Measurements from ENCODE around the gene FGFR1OP2. TPM values are rescaled to one million over a fixed set of nuclear protein-coding genes. Genes with fewer than 3 reads are reported as not detected.
A peak's percentile ranks its signal among the peaks of the same experiment; 100 is the strongest.

FGFR1OP2 gene
- total RNA-seq, 1 experiment from 2014 or later: 30.4 TPM

DNA sequence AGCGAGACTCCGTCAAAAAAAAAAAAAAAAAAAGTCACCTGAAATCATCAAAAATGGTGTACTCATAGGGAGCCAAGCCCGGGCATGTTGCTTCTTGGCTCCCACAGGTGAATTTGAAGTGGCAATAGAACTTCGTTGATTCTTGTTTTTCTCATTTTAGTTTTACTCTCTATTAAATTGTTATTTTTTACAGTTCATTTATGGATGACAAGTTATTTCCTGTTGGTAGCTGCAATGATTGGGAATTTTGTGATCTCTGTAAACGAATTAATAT lies 74.6 kb downstream of the FGFR1OP2 start:
- no peak for DNase-seq
- Histone ChIP-seq H3K27me3 (no peaks in the 10 kb centered on the region), H3K4me3 (peak overlapping the region; percentile 75; the same call in 1 of the 2 replicates), H3K9me3 (no peaks in the 10 kb centered on the region), H3K36me3 (no peaks in the 10 kb centered on the region)

DNA sequence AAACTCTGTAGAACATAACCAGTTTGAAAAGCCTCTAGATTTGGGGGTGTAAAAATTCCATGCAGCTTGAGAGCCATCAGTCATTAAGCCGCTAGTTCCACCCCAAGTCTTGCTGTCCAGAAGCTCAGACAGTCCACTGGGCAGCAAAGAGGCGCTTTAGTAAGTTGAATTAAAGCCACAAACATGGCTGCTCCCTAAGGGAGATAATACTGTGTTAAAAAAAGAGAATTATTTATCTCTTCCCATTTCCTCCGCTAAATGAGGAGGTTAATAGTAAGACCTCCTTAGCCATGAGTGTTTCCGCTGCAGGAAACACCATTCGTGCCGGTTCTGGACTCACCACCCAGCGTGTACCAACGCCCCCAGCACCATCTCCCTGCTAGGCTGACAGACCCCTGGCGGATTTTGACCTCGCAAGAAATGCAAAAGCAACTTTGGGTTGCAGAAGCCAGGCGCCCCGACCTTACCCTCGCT lies 75.4 kb downstream of the FGFR1OP2 start:
- no peak for DNase-seq
- Histone ChIP-seq H3K27me3 (no peaks in the 10 kb centered on the region), H3K4me3 (peak overlapping the region; percentile 75), H3K9me3 (no peaks in the 10 kb centered on the region), H3K36me3 (no peaks in the 10 kb centered on the region)

DNA sequence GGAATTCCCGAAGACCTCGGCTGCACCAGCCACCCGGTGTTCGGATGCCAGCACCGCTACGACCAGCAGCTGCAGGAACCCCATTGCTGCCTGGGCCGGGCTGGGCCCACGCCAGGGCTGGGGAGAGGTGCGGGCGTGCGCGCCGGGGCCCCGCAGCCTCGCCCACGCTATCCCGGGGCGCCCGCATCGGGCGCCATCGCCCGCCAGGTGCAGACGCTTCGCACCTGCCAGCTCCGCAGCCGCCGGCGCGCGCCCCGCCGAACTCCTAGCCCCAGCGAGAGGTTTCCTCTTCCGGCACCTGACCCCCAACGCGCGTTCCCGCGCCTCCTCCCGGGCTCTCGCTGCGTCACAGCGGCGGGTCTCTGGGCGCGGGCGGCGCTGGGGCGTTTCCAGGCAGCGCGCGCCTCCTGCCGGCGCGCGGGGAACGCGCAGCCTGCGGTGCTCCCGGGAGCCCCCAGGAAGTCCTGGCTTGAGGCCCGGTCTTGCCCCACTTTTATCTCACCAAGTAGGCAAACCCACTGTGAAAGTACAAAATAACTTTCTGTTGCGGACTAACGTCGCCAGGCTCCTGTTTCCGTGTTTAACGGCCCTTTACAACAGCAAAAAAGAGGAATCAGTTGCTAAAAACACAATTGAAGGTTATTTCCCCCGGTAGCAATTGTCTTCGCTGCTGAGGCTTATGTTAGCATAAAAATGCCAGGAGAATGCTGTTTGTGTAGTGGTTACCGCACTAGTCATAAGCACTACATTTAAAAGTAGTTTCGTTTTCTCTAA lies 76.0 kb downstream of the FGFR1OP2 start, which contains the start of gene TM7SF3:
TSS of gene TM7SF3 (minus strand) at position 300 of the 774 bp plus-strand sequence. CDS start at position 84, 216 bp downstream.
- DNase-seq: peak; percentile 92
- Histone ChIP-seq H3K27me3 (no peaks in the 10 kb centered on the region), H3K9me3 (no peaks in the 10 kb centered on the region), H3K4me3 (peak within 1 kb of the TSS; percentile 75), H3K36me3 (no peaks in the 10 kb centered on the region)

DNA sequence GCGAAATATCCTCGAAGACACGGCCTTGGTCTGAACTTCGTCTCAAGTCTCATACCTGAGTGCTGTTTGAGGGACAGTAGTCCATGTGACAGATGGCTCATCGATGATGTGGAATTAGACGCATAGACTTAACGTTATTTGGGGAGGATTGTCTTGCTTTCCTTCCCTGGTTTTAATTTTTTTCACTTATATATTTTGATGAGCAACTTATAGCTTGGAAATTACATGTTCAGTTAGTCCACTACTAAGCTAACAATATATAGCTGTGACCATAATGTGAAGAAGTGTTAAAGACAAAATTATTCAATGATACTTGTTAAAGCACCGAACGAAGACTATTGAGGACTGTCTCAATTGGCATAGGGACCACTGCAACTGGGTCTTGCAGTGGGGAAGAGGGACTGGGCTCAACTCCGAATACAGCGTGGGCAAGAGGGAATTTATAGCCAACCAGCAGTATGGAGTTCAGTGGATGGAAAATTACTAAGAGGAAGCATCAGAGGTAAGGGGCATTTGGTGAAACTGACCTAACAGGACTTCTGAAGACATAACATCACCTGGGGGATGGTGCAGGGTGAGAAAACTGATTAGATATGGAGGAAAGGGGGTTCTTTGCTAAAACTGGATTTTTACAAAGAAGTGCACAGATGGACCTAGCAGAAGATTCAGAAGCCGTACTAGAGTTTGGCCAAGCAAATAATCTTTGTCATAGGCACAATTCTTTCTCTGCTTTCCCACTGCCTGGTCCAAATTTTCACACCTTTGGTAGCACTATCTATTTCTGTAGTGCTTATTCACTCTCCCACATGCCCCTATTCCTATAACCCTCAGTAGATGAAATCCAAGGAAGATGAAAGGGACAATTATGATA lies 76.8 kb downstream of the FGFR1OP2 start:
- no peaks in the 10 kb centered on the region for H3K27me3 ChIP-seq
- no peaks in the 10 kb centered on the region for H3K9me3 ChIP-seq
- H3K36me3 ChIP-seq: no peaks in the 10 kb centered on the region
- peak overlapping the region; percentile 75 for H3K4me3 ChIP-seq
- no peak for DNase-seq

DNA sequence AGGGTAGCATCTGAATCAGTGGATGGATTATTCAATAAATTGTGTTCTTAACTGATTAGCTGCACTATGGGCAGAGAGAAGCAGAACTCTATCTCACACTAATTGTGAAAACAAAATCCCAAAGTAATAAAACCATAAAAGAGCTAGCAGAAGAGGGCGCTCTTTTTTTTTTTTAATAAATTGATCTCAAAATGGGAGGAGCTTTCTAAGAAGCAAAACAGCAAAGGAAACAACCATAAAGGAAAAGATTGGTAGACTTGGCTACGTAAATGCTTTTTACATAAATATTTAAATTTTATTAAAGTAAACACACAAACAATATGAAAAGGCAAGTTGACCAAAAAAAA lies 77.4 kb downstream of the FGFR1OP2 start:
- no peak for DNase-seq
- Histone ChIP-seq H3K36me3 (no peaks in the 10 kb centered on the region), H3K9me3 (no peaks in the 10 kb centered on the region), H3K27me3 (no peaks in the 10 kb centered on the region), H3K4me3 (no peak overlapping the region)

Other genes starting within 250 kb of the FGFR1OP2 start
- gene ITPR2, start 105.3 kb upstream of the FGFR1OP2 start, total RNA-seq (2014; rRNA removed; shearing (Covaris generic); ENCODE audit: low replicate concordance): 3.6 and 4.6 TPM in 2 replicates
- gene INTS13, start 489 bp upstream of the FGFR1OP2 start, total RNA-seq (2014; rRNA removed; shearing (Covaris generic); ENCODE audit: low replicate concordance): 87.1 and 123 TPM in 2 replicates
- gene TM7SF3, start 75.9 kb downstream of the FGFR1OP2 start, total RNA-seq (2014; rRNA removed; shearing (Covaris generic); ENCODE audit: low replicate concordance): 89.3 and 148 TPM in 2 replicates
- 53.3 and 116 TPM in 2 replicates for gene MED21, start 84.1 kb downstream of the FGFR1OP2 start, total RNA-seq (2014; rRNA removed; shearing (Covaris generic); ENCODE audit: low replicate concordance)
- gene C12orf71, start 144.1 kb downstream of the FGFR1OP2 start, total RNA-seq (2014; rRNA removed; shearing (Covaris generic); ENCODE audit: low replicate concordance): not detected in 2 replicates

Measured in MG63 (cell line).